22Rv1 (cell line): Measurements from ENCODE around the gene SSH2.

ENCODE experiments used
- H3K27ac ChIP-seq: fragments of 450-650 bp; 2 replicates; pipeline ENCODE4 v1.5.1; 2017
- CTCF ChIP-seq: fragments of 450-650 bp; IDR thresholded peaks from 2 replicates; pipeline ENCODE4 v1.5.1; 2017; ENCODE audit warnings: mild to moderate bottlenecking
- ZFX ChIP-seq: fragments of 450-650 bp; IDR thresholded peaks from 2 replicates; pipeline ENCODE4 v1.6.1; 2017; ENCODE audit warnings: antibody characterized with exemption, borderline replicate concordance

Gene SSH2

GRCh38 chr17:29669266-29669665 lies 260.8 kb downstream of the SSH2 start:
- TF ChIP-seq ZFX (no peak), CTCF (no peak)
- no peak overlapping the region for H3K27ac ChIP-seq

- TF ChIP-seq ZFX, result no peak
- TF ChIP-seq CTCF, result no peak
- H3K27ac ChIP-seq, result no peak overlapping the region
Observed at GRCh38 chr17:29667969-29668368, 262.1 kb downstream of the SSH2 start.

- TF ChIP-seq ZFX, result no peak
- no peak for TF ChIP-seq CTCF
- H3K27ac ChIP-seq, result no peak overlapping the region
Observed at GRCh38 chr17:29665481-29665810, 264.6 kb downstream of the SSH2 start.

- no peak overlapping the region for H3K27ac ChIP-seq
- TF ChIP-seq ZFX (no peak), CTCF (no peak)
Observed at GRCh38 chr17:29664743-29665480, 265.1 kb downstream of the SSH2 start.

- TF ChIP-seq CTCF, result no peak
- TF ChIP-seq ZFX, result no peak
- no peak overlapping the region for H3K27ac ChIP-seq
Observed at GRCh38 chr17:29663155-29663554, 266.9 kb downstream of the SSH2 start.

- no peak overlapping the region for H3K27ac ChIP-seq
- TF ChIP-seq ZFX (no peak), CTCF (no peak)
Observed at GRCh38 chr17:29661213-29661612, 268.8 kb downstream of the SSH2 start.

GRCh38 chr17:29659155-29659554 lies 270.9 kb downstream of the SSH2 start:
- TF ChIP-seq ZFX, result no peak
- no peak for TF ChIP-seq CTCF
- no peak overlapping the region for H3K27ac ChIP-seq
